ENCODE results near the gene DYNC1LI1.
A peak's percentile ranks its signal among the peaks of the same experiment; 100 is the strongest.
"Not testable (repeated sequence)": the region's sequence is repeated elsewhere in the genome, so short reads cannot be mapped to it uniquely, and the experiment has no call there.

The DYNC1LI1 gene

DNA sequence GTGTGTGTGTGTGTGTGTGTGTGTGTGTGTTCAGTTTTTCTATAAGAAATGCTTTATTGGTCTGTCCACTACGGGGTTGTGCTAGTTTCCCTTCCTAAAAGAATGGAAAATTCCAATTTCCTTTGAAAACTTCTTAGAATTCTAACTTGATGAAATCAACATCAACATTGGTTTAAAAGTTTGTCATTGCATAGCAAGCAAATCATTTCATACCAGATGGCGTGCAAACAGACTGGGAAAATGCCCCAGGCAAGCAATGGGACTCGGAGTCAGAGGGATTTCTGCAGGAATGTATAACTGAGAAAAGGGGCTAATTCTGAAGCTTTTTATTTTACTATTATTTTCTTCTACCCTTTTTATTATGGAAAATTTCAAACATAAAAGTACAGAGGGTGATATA is 13.1 kb upstream of the DYNC1LI1 start:
- no peak for DNase-seq (ENCODE audit: low read depth in 2 of 2)

DNA sequence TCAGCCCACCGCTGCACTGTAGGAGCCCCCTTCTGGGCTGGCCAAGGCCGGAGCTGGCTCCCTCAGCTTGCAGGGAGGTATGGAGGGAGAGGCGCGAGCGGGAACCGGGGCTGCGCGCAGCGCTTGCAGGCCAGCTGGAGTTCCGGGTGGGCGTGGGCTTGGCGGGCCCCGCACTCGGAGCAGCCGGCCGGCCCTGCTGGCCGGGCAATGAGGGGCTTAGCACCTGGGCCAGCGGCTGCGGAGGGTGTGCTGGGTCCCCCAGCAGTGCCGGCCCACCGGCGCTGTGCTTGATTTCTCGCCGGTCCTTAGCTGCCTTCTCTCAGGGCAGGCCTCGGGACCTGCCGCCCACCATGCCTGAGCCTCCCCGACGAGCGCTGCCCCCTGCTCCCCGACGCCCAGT is 8.0 kb upstream of the DYNC1LI1 start:
- not testable (repeated sequence) for DNase-seq (ENCODE audit: low read depth in 2 of 2)

DNA sequence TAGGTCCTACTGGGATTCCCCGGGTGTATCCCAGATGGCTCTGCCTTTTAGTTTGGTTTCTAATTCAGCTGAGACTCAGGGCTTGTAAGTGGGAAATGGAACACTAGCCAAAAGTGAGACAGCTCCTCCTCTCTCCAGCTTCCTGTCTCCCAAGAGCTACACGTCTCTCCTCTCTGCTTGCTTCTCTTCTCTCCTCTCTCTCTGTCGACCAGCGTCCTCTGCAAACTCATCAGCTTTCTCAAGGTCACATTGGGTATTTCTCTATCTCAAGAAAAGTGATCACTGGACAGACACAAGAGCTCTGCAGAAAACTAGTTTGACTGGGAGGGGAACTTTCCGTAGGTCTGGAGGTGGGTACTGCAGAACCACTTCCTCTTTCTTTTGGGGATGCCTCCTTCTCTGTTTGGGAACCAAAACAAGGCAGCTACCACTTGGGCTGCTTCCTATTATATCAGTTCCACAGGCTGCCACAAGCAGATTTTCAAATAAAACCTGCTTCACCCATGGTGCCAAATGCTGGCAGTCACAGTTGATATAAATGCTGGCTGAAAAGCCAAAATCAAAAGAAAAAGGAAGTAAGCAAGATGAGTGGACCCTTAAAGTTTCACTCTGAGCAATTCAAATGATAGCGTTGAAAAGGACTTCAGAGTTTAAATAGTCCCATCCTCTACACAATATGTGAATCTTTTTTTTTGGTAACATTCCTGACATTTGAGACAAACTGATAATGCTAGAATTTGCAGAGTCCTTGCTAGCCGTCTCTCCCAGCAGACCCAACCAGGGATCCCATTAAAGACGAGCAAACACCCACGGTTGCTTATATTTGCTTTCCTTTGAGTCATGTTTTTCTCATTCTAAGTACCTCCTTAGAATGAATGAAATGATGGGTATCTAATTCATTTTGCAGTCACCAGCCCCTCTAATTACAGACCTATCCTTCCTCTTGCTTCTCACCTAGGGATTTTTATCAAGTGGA is 7.2 kb upstream of the DYNC1LI1 start:
- DNase-seq (ENCODE audit: low read depth in 2 of 2) = no peak

DNA sequence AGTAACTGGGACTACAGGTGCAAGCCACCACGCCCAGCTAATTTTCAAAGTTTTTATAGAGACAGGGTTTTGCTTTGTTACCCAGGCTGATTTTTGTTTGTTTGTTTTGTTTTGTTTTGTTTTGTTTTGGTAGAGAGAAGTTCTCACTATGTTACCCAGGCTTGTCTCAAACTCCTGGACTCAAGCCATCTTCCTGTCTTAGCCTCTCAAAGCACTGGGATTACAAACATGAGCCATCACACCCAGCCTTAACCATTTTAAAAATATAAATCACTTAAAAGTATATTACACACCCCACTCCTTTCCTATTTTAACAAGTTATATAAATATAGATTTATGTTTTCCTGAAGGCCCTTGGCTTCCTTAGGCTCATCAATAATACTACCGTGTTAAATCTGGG is 6.5 kb upstream of the DYNC1LI1 start:
- DNase-seq (ENCODE audit: low read depth in 2 of 2) = no peak

DNA sequence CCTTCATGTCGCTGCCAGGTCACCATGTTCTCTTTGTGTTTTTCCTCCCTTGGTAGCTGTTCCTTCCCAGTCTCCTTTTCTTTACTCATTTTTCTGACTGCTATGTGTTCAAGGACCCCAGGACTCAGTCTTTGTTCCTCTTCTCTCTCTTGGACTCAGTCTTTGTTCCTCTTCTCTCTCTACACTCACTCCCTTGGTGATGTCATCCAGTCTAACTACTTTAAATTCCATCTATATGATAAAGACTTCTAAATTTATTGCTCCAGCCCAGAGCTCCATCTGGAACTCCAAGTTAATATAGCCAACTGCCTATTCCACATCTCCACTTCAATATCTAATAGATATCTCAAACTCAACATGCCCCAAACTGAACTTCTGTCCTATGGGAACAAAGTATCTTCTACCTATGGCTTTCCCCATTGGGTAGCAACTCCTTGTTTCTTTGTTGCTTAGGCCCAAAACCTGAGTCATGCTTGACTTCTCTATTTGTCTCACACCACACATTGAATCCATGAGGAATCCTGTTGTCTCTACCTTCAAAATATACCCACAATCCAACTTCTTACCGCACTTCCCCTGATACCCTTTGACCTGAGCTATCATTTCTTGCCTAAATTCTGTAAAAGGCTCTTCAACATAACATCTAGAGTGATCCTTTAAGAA is 4.9 kb upstream of the DYNC1LI1 start:
- DNase-seq (ENCODE audit: low read depth in 2 of 2) = no peak

DNA sequence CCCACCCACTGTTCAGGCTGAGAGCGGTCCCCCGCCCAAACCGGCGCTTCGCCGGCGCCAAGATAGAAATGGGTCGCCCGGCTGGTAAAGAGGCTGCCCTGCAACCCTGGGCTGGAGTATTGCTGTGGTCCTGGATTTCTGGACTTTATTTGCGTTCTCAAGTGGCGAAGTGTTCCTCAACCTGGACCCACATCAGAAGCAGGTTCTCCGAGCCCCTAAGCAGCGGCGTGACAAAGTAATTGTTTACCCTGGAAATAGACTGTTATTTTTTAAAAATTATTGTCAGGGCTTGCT is 481 bp upstream of the DYNC1LI1 start:
- DNase-seq (ENCODE audit: low read depth in 2 of 2) = no peak

DNA sequence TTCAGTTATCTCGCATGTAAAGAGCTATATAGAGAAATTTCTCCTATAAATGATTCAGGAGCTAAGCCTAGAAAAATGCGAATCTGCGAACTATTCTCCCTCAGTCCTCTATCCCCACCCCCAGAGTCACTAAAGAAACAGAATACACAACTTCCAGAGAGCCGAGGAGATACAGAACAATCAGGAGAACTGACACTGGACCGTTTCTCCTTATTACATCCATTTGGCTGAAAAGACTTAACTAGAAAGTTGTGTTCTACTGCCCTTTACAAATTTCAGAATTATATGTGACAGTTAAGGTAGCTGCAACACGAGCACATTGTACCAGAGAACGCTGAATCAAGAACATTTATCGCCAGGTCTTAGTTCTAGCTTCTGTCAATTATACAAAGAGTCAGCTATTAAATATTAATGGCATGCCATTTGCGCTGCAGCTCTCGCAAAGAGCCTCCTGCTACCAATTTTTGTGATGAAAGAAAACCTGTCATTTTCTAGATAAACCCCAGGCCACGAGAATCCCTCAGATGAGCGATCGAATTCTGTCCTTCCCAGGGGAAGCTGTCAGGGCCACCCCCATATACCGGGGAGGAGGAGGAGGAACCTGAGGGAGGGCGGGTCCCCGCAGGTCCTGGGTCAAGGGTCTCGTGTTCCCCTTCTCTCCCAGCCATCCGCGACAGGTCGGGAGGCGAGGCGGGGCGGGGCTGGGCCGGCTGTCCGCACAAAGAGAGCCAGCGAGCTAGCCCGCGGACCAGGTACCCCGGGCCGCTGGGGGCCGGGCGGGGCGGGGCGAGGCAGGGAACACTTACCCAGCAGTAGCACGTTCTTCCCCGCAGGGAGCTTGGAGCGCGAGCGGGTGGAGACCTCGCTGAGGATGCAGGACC is 878 bp downstream of the DYNC1LI1 start:
- peak; percentile 9 to 46 for DNase-seq (ENCODE audit: low read depth in 2 of 2)

DNA sequence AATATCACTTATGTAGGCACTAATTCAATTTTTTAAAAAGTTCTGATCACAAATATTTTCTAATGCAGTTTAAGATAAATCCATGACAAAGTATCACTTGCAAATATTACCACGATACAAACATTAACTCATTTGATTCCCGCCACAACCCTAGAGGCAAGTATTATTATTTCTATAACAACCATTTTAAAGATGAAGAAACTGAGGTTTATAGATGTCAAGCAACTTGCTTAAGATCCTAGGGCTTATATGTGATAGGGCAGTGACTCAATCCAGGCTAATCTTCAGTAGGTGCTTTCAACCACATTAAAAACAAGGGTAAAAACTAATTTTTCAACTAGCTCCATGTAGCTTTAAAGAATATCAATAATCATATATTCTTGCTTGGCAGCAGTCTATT is 1.7 kb downstream of the DYNC1LI1 start:
- no peak for DNase-seq (ENCODE audit: low read depth in 2 of 2)

DNA sequence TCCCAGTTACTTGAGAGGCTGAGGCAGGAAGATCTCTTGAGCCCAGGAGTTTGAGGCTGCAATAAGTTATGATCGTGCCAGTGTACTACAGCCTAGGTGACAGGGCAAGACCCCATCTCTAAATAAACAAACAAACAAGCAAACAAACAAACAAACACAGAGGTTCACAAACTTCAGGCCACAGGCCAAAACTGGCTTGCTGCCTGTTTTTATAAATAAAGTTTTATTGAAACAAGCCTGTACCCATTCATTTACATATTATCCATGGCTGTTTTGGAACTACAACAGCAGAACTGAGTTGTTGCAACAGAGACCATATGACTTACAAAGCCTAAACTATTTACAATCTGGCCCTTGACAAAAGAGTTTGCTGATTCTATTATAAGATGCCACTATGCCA is 6.5 kb downstream of the DYNC1LI1 start:
- DNase-seq (ENCODE audit: low read depth in 2 of 2) = no peak

DNA sequence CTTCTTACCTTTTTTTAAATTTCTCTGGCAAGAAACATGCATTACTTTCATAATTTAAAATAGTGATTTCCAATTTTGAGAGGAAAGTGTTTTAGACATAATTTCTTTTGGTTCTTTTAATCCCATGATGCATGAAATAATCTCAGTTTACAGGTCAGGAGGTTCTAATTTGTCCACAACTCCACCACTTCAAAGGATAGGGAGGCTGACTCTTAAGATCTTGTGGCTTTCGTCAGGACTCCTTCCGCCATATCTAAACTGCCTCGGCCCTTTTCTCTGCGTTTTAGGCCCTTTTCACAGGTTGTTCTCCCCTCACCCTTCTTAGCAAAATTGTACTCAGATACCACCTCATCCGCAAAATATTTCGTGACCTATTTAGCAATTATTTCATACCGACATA is 8.0 kb downstream of the DYNC1LI1 start:
- no peak for DNase-seq (ENCODE audit: low read depth in 2 of 2)

DNA sequence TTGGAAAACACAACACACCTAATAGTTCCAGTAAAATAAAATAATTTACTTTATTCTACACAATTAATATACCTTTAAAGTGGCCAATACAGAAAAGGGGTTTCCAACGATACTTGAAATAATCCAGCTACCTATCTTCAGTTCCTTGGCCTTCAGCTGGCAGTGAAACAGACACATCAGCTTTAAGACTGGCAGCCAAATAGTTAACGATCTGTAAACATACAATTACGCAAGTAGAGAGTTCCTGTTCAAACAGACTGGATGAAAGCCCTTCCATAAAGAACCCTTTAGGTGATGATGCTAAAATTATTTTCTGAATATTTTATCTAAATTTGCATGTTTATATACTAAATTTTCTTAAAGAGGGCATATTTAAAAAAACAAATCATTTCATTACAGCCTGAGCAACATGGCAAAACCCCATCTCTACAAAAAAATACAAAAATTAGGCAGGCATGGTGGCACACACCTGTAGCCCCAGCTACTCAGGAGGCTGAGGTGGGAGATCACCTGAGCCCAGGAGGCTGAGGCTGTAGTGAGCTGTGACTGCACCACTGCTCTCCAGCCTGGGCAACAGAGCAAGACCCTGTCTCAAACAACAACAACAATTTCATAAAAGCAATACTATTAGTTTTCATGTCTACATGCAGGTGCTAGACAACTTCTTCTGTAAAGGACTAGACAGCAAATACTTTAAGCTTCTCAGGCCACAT is 12.9 kb downstream of the DYNC1LI1 start:
- no peak for DNase-seq (ENCODE audit: low read depth in 2 of 2)

DNA sequence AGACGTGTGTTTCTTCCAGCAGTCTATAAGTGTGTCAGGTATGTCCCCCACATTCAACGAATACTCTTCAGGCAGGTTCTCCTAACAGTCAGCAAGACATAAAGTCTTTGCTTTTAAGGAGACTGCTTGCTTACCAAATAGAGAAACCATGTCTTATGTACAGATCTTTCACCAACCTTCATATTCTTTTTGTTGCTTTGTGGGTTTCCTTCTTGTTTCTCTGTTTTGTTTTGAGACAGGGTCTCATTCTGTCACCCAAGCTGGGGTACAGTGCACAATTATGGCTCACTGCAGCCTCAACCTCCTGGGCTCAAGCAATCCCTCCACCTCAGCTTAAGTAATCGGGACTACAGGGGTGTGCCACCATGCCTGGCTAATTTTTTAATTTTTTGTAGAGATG is 14.3 kb downstream of the DYNC1LI1 start:
- DNase-seq (ENCODE audit: low read depth in 2 of 2) = no peak

DNA sequence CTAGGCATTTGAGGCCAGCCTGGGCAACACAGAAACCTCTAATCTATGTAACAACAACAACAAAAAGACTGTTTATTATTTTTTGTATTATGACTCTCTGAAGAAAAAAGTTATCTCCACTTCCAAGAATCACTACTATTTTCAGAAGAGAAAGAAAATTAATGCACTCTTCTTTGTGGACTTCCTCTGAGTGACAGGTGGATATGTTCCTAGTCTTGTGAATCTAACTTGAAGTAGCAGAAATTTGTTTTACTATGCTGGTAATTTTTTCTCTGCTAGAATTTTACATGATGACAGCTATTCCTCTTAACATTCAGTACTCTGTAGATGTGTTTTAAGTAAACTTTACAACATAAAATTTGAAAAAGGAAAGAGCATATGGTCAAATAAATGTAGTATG is 16.7 kb downstream of the DYNC1LI1 start:
- no peak for DNase-seq (ENCODE audit: low read depth in 2 of 2)

DNA sequence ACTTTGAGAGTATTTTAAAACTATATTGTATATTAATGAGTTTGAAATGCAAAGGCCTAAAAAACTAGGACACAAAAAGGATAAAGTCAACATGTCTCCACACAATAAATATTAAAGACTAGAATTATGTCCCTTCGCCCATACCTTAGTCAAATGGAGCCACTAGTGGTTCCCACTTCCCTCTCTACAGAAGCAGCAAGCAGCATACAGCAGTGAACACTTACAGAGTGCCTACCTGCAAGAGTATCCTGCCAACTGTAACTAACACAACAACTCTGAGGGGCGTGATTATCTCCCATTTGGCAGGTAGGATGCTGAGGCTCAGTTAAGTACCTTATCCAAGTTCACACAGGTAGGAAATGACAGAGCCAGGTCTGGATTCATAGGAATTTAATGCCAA is 17.2 kb downstream of the DYNC1LI1 start:
- no peak for DNase-seq (ENCODE audit: low read depth in 2 of 2)

DNA sequence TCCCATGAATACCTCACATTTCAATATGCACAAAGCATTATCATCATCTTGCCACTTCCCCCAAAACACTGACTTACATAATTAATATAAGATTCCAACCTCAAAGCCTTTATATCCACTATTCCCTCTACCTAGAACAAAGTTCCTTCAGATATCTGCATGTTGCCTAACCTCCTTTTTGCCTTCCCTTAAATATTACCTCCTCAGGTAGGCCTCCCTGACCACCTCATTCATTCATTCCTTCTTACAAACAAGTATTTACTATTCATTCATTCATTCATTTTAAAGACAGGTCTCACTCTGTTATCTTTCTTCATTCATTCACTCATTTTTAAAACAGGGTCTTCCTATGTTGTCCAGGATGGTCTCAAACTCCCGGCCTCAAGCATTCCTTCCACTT is 18.6 kb downstream of the DYNC1LI1 start:
- no peak for DNase-seq (ENCODE audit: low read depth in 2 of 2)

DNA sequence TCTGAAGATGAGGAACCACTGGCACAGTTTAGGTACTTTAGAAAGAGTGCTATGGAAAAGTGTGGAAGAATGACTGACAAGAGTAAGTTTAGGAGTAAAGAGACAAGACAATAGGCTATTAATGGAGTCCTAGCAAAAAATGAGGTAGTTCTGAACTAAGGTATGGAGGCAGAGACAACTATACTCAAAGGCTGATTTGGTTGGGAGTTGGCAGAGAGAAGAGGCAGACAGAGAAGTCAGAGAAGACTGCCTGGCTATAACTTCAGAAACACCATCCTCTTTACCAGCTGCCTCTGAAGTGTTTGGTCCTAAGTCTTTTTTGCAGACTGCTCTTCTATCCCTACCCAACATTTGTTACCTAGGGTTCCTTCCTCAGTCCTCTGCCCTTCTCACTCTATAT is 19.2 kb downstream of the DYNC1LI1 start:
- no peak for DNase-seq (ENCODE audit: low read depth in 2 of 2)

DNA sequence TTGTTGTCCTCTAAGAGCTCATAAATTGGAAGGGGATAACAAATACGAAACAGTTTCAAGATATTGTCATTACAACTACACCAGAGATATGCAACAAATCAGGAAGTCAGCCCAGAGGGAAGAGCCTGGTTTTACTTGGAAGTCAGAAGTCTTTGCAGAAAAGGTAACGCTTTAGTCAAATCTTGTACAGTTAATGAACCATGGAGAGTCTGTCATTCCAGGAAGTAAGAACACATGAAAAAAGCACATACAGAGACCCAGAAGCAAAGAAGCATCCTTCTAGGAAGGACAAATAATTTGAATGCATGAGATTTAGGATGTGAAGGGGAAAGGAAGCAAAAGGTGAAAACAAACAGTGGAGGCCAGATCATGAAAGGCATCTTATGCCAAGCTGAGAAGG is 19.6 kb downstream of the DYNC1LI1 start:
- no peak for DNase-seq (ENCODE audit: low read depth in 2 of 2)

DNA sequence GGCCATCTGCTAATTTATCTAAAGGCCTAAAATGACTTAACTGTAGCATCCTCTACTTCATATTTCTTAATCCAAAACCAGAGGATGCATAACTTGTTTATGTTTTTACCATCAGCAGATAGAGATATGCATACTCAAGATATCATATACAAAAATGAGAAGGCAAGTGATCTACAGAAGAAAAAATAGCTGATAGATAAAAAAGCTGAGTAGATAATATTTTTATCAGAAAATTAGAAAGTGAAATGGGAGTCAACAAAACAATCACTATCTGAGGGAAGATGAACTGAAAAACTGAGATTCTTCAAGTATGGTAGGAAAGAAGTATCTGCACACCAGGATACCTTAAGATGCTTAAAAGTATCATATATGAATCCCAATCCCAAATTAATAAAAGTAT is 25.4 kb downstream of the DYNC1LI1 start:
- no peak for DNase-seq (ENCODE audit: low read depth in 2 of 2)

DNA sequence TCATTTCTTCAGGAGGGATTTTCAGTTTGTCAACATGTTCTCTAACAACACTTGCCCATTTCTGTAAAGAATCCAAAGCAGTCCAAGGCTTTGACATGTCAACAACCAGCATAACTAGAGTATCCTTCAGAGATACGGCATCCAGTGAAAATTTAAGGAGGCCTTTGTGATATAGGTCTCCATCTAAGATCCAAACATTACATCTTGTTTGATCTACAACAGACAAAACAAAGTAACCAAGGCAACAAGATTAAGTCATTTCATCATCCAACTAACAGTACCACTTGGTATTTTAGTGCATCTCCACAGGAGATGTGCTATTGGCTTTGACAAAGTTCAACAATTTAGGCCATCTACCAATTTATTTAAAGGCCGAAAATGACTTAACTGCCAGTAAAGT is 25.8 kb downstream of the DYNC1LI1 start:
- DNase-seq (ENCODE audit: low read depth in 2 of 2) = no peak

DNA sequence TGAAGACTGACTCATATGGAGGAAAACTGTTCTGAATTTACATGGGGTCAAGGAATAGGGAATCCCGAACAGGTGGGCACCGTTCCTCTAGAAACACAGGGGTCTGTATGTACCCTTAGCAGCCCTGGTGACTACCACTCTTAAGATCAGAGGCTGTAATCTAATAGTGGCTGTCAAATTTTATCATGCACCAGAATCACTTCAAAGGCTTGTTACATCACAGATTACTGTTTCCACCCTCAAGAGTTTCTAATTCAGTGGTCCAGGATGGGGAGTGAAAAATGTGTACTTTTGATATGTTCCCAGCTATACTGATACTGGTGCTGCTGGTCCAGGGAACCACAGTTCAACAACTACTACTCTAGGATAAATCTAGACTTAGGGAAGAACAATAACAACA is 27.9 kb downstream of the DYNC1LI1 start:
- no peak for DNase-seq (ENCODE audit: low read depth in 2 of 2)

DNA sequence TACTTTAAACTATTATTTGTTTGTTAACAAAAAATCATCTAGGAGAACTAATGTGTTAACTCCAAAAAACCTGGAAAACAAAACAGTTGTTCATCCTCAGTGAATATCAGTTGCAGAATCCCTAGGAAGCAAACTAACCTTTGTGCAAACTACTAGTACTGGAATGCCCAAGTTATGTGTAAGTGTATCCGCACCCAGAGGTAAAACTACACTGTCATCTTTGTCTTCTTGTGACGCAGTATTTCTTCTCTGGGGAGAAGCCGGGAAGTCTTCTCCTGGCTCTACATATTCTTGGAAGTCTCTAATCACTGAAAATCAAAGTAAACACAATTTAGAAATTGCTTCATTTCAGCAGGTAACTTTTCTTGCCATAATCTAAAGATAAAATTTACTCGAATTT is 29.8 kb downstream of the DYNC1LI1 start:
- DNase-seq (ENCODE audit: low read depth in 2 of 2) = no peak

DNA sequence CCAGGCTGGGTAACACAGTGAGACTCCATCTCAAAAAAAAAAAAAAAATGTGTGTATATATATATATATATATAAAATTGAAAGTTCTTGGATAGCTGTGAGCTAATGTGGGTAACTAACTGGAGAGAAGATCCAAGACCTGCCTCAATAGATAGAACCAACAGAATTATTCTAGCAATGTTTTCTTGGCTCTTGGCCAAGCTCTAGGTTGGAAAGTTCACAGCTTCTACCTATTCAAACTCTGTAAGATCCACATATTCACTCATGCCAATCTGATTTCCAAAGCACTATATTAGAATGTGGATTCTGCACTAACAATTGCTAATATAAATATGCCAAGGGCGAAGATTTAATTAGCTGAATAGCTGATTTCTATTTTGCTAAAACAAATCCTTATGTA is 38.2 kb downstream of the DYNC1LI1 start:
- no peak for DNase-seq (ENCODE audit: low read depth in 2 of 2)

All from stimulated activated CD4-positive, alpha-beta T cell treated with anti-CD3 and anti-CD28 coated beads, Interleukin-12 subunit alpha, Interleukin-12 subunit beta, amount 100 ng/mL, for 24 hours (primary cell).